HFF-Myc (cell line): ENCODE data around the gene ABLIM1.

Experiments used
- DNase-seq: peaks from one replicate; pipeline ENCODE4 v3.0.0-alpha.2; 2011; ENCODE audit warnings: low read depth; ENCODE audit errors: extremely low read depth
- H3K4me3 ChIP-seq: replicated peaks from 2 replicates; pipeline ENCODE4 v1.5.1; 2011; ENCODE audit warnings: low read depth, mild to moderate bottlenecking, control low read depth, low read length
- TF ChIP-seq, protein P1 (sequence below): IDR thresholded peaks from 2 replicates; pipeline ENCODE4 v1.5.1; 2012; ENCODE audit warnings: mild to moderate bottlenecking, low read depth, low read length, control low read depth; ENCODE audit errors: missing control alignments

ABLIM1 gene

DNA sequence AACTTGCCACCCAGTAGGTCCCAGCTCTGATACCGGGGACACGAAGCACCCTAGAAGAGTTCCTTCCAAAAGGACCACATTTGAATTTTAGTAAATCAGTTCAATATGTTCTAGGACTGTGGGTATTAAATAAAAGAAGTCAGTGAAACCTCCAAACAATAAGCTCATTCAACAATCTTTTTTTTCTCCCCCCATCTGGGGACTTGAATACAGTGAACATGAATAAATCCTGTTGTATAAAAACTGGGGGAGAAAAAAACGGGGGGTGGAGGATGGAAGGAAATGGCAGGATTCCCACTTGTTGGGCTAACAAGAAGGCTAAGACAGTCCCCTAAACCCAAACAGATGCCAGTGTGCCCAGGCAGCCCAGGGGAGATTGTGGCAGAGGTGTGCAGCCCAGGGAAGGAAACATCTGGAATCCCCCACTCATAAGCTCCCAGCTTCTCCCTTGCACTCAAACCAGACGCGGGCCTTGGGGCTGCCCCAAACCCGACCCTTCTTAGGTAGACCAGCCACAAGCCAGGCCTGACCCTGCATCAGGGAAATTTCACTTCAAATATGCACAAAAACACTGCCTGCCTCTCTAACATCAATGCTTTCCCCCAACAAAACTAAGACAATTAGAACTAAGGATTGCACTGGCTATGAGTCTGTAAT, 262.6 kb downstream of the ABLIM1 start:
- TF ChIP-seq, protein P1, sequence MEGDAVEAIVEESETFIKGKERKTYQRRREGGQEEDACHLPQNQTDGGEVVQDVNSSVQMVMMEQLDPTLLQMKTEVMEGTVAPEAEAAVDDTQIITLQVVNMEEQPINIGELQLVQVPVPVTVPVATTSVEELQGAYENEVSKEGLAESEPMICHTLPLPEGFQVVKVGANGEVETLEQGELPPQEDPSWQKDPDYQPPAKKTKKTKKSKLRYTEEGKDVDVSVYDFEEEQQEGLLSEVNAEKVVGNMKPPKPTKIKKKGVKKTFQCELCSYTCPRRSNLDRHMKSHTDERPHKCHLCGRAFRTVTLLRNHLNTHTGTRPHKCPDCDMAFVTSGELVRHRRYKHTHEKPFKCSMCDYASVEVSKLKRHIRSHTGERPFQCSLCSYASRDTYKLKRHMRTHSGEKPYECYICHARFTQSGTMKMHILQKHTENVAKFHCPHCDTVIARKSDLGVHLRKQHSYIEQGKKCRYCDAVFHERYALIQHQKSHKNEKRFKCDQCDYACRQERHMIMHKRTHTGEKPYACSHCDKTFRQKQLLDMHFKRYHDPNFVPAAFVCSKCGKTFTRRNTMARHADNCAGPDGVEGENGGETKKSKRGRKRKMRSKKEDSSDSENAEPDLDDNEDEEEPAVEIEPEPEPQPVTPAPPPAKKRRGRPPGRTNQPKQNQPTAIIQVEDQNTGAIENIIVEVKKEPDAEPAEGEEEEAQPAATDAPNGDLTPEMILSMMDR, result no peak
- H3K4me3 ChIP-seq, result no peak overlapping the region
- DNase-seq, result no peak

DNA sequence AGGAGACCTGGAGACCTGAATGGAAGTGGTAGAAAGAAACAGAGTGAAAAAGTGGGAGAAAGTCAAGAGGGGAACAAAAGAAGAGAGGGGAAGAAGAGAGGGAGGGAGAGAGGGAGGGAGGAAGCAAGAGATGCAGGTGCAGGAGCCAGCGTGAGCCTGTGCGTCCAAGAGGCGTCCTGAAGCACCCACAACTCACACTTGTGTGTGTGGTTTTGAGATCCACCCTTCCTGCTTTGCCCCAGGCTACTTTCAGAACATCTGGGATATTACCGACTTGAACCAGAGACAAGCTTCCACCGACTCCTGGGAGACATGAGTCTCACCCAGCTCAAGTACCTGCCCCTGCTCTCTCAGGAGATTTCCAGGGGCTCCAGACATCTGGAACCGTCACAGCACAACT, 263.5 kb downstream of the ABLIM1 start:
- H3K4me3 ChIP-seq, result no peak overlapping the region
- TF ChIP-seq, protein P1, result no peak
- DNase-seq, result no peak

- TF ChIP-seq, protein P1, result no peak
- DNase-seq, result no peak
- H3K4me3 ChIP-seq, result no peak overlapping the region
Measured at GRCh38 chr10:114393886-114394285, 264.2 kb downstream of the ABLIM1 start.

- TF ChIP-seq, protein P1, result no peak
- no peak overlapping the region for H3K4me3 ChIP-seq
- DNase-seq, result no peak
Measured at GRCh38 chr10:114393482-114393881, 264.6 kb downstream of the ABLIM1 start.

- TF ChIP-seq, protein P1, result no peak
- H3K4me3 ChIP-seq, result no peak overlapping the region
- no peak for DNase-seq
Measured at GRCh38 chr10:114392112-114392835, 265.8 kb downstream of the ABLIM1 start.

DNA sequence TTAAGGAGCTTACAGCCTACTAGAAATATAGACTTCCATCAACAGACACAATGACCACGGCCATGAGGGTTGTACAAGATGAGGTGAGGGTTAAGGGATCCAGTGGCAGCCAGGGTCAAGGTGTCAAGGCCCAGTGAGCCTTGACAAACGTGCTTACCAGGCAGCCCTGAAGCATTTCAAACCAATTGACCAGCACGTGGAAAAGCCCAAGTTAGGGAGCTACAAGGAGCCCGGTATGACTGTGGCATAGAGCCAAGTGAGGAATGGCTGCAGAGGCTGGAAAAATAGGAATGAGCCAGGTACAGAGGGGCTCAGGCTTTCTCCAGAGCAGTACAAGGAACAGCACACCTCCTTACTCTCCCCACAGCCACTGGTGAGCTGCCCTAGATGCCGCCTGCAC, 266.5 kb downstream of the ABLIM1 start:
- DNase-seq, result no peak
- H3K4me3 ChIP-seq, result no peak overlapping the region
- TF ChIP-seq, protein P1, result no peak
